Liver (tissue), 9 donors: ENCODE measurements around the gene NACAD. TPM values are rescaled to one million over a fixed set of nuclear protein-coding genes. Genes with fewer than 3 reads are reported as not detected.

Experiments used
- DNase-seq: peaks from one replicate; pipeline ENCODE4 v3.0.0-alpha.2; 2017; ENCODE audit warnings: low spot score
- H3K27ac ChIP-seq, 2 donors: one replicate each; pipeline ENCODE4 v1.7.0; 2013; ENCODE audit warnings: inconsistent platforms in 2 of 2, low read length in 2 of 2, control low read depth in 1 of 2, low read depth in 1 of 2, mild to moderate bottlenecking in 1 of 2
- H3K27me3 ChIP-seq, 4 donors: one replicate each; pipeline versions ENCODE4 v1.6.1 to v1.7.0; 2013; ENCODE audit warnings: low read length in 3 of 4, inconsistent platforms in 1 of 4, mild to moderate bottlenecking in 1 of 4, moderate library complexity in 1 of 4; ENCODE audit not compliant: control insufficient read depth in 4 of 4, insufficient read depth in 4 of 4
- H3K36me3 ChIP-seq, 4 donors: one replicate each; pipeline versions ENCODE4 v1.6.1 to v1.7.0; 2013; ENCODE audit warnings: low read length in 3 of 4, mild to moderate bottlenecking in 3 of 4, low read depth in 1 of 4, moderate library complexity in 1 of 4; ENCODE audit not compliant: control insufficient read depth in 4 of 4, insufficient read depth in 3 of 4
- H3K4me1 ChIP-seq, 4 donors: one replicate each; pipeline versions ENCODE4 v1.6.1 to v1.7.0; 2013; ENCODE audit warnings: low read length in 3 of 4, mild to moderate bottlenecking in 3 of 4, moderate library complexity in 1 of 4; ENCODE audit not compliant: control insufficient read depth in 4 of 4, insufficient read depth in 4 of 4
- H3K4me3 ChIP-seq, 3 donors: one replicate each; pipeline versions ENCODE4 v1.6.1 to v1.7.0; 2013; ENCODE audit warnings: low read length in 3 of 3, control low read depth in 1 of 3, low read depth in 1 of 3, mild to moderate bottlenecking in 1 of 3
- H3K9ac ChIP-seq, 2 donors: one replicate each; pipeline ENCODE4 v1.7.0; 2013; ENCODE audit warnings: low read length in 2 of 2, mild to moderate bottlenecking in 2 of 2, moderate library complexity in 2 of 2, control low read depth in 1 of 2, low read depth in 1 of 2
- H3K9me3 ChIP-seq, 4 donors: one replicate each; pipeline versions ENCODE4 v1.6.1 to v1.7.0; 2013; ENCODE audit warnings: low read length in 3 of 4; ENCODE audit not compliant: control insufficient read depth in 4 of 4
- ATF3 ChIP-seq: IDR thresholded peaks from 2 replicates; pipeline ENCODE4 v1.6.1; 2016; ENCODE audit warnings: antibody characterized with exemption
- CTCF ChIP-seq: fragments of 150-350 bp; IDR thresholded peaks from 2 replicates; pipeline ENCODE4 v1.5.1; 2017; ENCODE audit warnings: improper control_type of control experiment, low read depth, low read length; ENCODE audit not compliant: missing input control
- EGR1 ChIP-seq, 2 donors: IDR thresholded peaks; 2 replicates each; pipeline ENCODE4 v1.6.1; 2016 to 2018; ENCODE audit warnings: antibody characterized with exemption in 2 of 2, low read depth in 2 of 2
- FOXA1 ChIP-seq: IDR thresholded peaks from 2 replicates; pipeline ENCODE4 v1.6.1; 2016; ENCODE audit warnings: antibody characterized with exemption
- FOXA2 ChIP-seq: IDR thresholded peaks from 2 replicates; pipeline ENCODE4 v1.6.1; 2016; ENCODE audit warnings: antibody characterized with exemption
- GABPA ChIP-seq, 2 donors: IDR thresholded peaks in 1 of 2; conservative IDR thresholded peaks in 1 of 2; 2 replicates each; pipeline ENCODE4 v1.6.1; 2016; ENCODE audit warnings: antibody characterized with exemption in 2 of 2, mild to moderate bottlenecking in 1 of 2, moderate library complexity in 1 of 2
- HNF4A ChIP-seq, 2 donors: conservative IDR thresholded peaks; 2 replicates each; pipeline ENCODE4 v1.6.1; 2016; ENCODE audit warnings: antibody characterized with exemption in 2 of 2, mild to moderate bottlenecking in 2 of 2
- HNF4G ChIP-seq: IDR thresholded peaks from 2 replicates; pipeline ENCODE4 v1.6.1; 2016; ENCODE audit warnings: antibody characterized with exemption
- JUND ChIP-seq, 2 donors: IDR thresholded peaks; 2 replicates each; pipeline ENCODE4 v1.6.1; 2016; ENCODE audit warnings: antibody characterized with exemption in 2 of 2
- MAX ChIP-seq: IDR thresholded peaks from 2 replicates; pipeline ENCODE4 v1.6.1; 2016; ENCODE audit warnings: antibody characterized with exemption
- NR2F2 ChIP-seq: IDR thresholded peaks from 2 replicates; pipeline ENCODE4 v1.6.1; 2016; ENCODE audit warnings: antibody characterized with exemption
- RAD21 ChIP-seq, 2 donors: IDR thresholded peaks; 2 replicates each; pipeline ENCODE4 v1.6.1; 2016; ENCODE audit warnings: antibody characterized with exemption in 2 of 2, mild to moderate bottlenecking in 2 of 2
- REST ChIP-seq: IDR thresholded peaks from 2 replicates; pipeline ENCODE4 v1.6.1; 2016; ENCODE audit warnings: antibody characterized with exemption, mild to moderate bottlenecking
- RXRA ChIP-seq, 2 donors: IDR thresholded peaks; 2 replicates each; pipeline ENCODE4 v1.6.1; 2017 to 2018; ENCODE audit warnings: antibody characterized with exemption in 2 of 2, mild to moderate bottlenecking in 1 of 2
- SP1 ChIP-seq: IDR thresholded peaks from 2 replicates; pipeline ENCODE4 v1.6.1; 2018; ENCODE audit warnings: antibody characterized with exemption, mild to moderate bottlenecking
- TAF1 ChIP-seq: conservative IDR thresholded peaks from 2 replicates; pipeline ENCODE4 v1.6.1; 2016; ENCODE audit warnings: antibody characterized with exemption, mild to moderate bottlenecking
- YY1 ChIP-seq: IDR thresholded peaks from 2 replicates; pipeline ENCODE4 v1.6.1; 2016; ENCODE audit warnings: antibody characterized with exemption, mild to moderate bottlenecking
- ZBTB33 ChIP-seq: IDR thresholded peaks from 2 replicates; pipeline ENCODE4 v1.6.1; 2016; ENCODE audit warnings: antibody characterized with exemption
- WGBS: extraction: QIAGEN DNeasy Blood & Tissue Kit; methylation state at CpG from one replicate; pipeline ENCODE4 v1.1.7; 2013; 5-methylcytosine and 5-hydroxymethylcytosine counted together
- polyA plus RNA-seq, 2 donors: library from polyadenylated mRNA; stranded (reverse) in 1 of 2; unstranded in 1 of 2; fragments of 200-250 nt in 1 of 2; fragments of >200 nt in 1 of 2; fragmentation: Nextera tagmentation in 1 of 2; extraction: Ambion mirVana in 1 of 2; gene quantifications; one replicate each; pipeline versions ENCODE4 v1.2.1 to v1.2.3, GENCODE V29; 2013 to 2015
- total RNA-seq, 2 donors: library from RNA; depleted of rRNA; stranded (reverse); fragments of >200 nt; gene quantifications; one replicate each; pipeline ENCODE4 v1.2.3, GENCODE V29; 2014
- donor health status: healthy.
- donor health status: healthy.
- donor health status: healthy.
- donor health status: healthy.
- donor health status: healthy.

The NACAD gene
- total and polyA plus RNA-seq, 4 donors, result 0.03 to 0.14 (median 0.09) TPM

- H3K9me3 ChIP-seq, result no peaks in the 10 kb centered on the region
- H3K9ac ChIP-seq, result no peak overlapping the region
- H3K36me3 ChIP-seq, result peaks cover 0 to under 1% (median 0%) of the 10 kb centered on the region in 4 donors
- DNase-seq, result no peak
- no peak overlapping the region for H3K4me3 ChIP-seq
- no peak overlapping the region for H3K27ac ChIP-seq
- WGBS, result 86% methylated on average over 18 of the region's 18 CpGs
- TF ChIP-seq HNF4G (no peak), ZBTB33 (no peak), SP1 (no peak), HNF4A (conservative IDR thresholded peaks at IDR 0.05) (no peak), ATF3 (no peak), RAD21 (IDR thresholded peaks at IDR 0.05) (no peak), EGR1 (IDR thresholded peaks at IDR 0.05; ENCODE audit: low read depth in 2 of 2) (no peak), RXRA (IDR thresholded peaks at IDR 0.05) (no peak), CTCF (no peak), TAF1 (no peak), JUND (IDR thresholded peaks at IDR 0.05) (no peak), REST (no peak), MAX (no peak), GABPA (IDR thresholded peaks at IDR 0.05 in 1 of 2, conservative IDR thresholded peaks at IDR 0.05 in 1 of 2) (no peak), YY1 (no peak), FOXA1 (no peak), NR2F2 (no peak), FOXA2 (no peak)
- H3K27me3 ChIP-seq, result no peaks in the 10 kb centered on the region
- H3K4me1 ChIP-seq, result no peaks in the 10 kb centered on the region
Measured at GRCh38 chr7:45082031-45082830, 6.5 kb downstream of the NACAD start.
